CD4-positive, alpha-beta T cell treated with Interleukin-2 at 100 ng/mL for 4 hours (primary cell): ENCODE results near the gene INPP5A.
"Not testable (repeated sequence)": the region's sequence is repeated elsewhere in the genome, so short reads cannot be mapped to it uniquely, and the experiment has no call there.

Experiments used
- DNase-seq: peaks from one replicate; pipeline ENCODE4 v3.0.0-alpha.2; 2020; ENCODE audit warnings: low spot score

The INPP5A gene

DNA sequence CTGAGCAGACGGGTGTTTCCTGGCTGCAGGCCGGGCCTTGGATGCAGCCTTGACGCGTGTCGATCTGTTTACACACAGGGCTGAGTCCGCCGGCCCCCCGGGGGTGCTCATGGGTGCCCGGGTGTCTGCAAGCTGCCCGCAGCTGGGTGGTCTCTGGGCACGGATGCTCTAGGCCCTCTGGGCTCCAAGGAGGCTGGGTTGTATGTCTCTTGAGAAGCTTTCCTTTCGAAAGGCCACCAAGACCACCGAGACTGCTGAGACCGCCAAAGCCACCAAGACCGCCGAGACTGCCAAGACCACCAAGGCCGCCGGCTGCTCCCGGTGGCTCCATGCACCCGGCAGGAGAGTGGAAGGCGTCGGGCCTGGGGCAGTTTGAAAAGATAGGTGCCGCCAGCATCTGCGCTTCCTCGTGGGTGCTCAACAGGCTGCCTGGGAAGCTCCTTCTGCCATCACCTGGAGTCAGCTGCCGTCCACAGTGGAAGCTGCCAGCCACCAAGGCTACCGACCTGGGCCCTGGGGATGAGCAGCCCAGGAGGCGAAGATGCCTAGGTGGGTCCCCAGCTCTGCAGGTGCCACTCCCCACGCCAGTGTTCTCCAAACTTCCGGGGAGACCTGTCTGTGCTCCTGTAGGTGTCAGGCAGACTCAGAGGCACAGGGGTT lies 121.1 kb downstream of the INPP5A start:
- DNase-seq, result no peak

DNA sequence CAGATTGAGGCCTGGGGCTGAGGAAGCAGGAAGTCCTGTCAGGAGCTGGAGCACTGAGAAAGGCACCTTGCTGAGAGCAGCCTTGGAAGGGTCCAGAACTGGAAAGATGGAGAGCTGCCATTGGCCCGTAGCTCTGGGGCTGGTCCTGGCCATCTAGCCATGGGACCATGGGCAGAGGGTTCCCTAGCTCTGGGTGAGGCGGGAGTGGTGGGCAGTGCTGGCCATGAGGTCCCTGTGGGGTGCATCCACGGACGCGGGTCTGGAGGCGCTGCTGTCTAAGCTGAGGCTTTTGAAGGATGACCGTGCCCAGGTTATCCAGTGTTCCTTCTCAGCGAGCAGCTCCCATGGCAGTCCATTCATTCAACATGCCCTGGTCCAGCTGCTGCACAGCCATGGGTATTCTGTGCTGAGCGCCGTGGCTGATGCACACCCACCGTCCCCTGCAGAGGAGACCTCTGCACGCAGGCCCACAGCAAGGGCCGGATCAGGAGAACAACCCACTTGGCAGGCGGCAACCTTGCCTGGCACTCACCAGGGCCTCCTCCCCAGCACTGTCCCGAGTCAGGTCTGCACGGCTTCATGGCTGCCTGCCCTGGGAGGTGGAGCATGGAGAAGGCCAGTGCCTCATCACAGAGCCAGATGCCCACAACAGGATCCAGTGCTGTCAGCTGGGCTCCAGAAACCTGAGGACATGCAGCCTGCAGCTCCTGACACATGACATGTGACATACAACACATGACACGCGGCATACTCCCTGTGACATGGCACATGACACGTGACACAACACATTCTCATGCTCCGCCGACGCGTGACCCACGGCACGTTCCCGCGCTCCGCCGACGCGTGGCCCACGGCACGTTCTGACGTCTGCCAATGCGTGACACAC lies 121.9 kb downstream of the INPP5A start:
- no peak for DNase-seq

DNA sequence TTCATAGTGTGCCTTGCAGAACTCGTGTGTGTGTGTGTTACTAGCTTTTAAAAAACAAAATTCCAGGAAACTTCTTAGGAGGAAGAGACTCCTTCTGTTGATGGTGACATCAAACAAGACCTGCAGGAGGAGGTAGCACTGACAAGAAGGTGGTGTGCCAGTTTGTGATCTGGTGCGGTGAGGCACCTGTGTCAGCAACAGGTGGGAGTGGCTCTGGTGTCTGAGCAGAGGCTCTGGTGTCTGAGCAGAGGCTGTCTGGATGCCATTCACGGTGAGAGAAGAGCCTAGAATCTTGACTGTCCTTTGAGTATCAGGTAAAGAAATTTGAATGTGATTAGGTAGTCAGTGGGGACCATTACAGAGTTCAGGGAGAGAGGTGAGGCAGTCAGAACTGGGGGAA lies 122.8 kb downstream of the INPP5A start:
- DNase-seq, result no peak

DNA sequence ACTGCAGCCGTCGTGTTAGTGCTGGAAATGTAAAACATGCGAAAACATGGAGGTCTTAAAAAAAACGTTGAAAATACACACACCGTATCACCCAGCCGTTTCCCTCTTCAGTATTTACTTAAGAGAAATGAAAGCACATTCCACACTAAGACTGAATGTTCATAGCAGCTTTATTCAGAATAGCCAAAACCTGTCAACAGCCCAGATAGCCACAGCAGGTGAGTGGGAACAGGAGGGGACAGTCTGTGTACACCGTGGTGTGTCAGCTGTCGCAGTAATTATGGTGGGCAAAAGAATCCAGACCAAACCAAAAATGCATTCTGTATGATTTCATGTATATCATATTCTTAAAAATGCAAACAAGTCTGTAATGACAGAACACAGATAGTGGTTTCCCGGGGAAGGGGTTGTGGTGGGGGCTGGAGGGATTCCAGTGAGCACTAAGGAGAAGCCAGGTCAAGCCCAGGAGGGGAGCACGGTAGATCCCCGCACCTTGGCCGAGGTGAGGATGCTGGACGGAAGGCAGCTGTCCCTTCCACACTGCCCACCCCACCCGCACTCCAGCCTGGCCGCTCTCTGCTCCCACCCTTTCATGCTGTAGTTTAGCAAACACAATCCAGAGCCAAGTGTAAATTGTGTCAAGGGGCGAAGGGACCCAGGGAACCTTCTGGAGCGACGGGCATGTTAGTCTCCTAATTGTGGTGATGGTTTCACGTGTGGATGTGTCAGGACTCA lies 124.8 kb downstream of the INPP5A start:
- no peak for DNase-seq

DNA sequence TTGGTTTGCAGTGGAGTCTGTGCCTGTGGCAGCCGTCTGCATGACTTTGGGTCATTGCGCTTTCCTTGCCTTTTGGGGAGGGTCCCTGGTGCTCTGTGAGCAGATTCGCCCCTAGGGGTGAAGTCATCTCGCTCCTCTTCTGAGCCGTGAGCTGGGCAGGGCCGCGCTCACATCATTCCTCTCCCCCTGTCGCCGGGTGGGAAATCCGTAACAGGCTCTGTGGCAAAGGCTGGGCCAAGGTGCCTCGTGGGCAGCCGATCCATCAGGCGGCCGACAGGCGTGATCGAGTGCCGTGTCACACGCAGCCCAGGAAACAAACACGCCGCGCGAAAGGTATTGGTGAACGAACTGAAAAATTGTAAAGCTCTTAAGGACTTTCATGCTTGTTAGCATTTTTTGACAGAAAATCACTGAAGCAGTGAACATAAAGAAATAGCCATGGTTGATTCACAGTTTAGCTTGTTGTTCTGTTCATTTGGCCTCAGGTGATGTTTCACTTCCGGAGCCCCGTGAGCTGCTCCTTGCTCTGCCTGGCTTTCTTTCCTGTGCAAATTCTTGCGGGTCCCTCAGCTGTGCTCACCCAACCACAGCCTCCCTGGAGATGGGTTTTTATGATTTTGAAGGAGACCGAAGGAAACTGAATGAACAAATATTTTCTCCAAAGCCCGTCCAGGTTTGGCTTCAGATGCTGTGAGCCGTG lies 126.2 kb downstream of the INPP5A start:
- no peak for DNase-seq

DNA sequence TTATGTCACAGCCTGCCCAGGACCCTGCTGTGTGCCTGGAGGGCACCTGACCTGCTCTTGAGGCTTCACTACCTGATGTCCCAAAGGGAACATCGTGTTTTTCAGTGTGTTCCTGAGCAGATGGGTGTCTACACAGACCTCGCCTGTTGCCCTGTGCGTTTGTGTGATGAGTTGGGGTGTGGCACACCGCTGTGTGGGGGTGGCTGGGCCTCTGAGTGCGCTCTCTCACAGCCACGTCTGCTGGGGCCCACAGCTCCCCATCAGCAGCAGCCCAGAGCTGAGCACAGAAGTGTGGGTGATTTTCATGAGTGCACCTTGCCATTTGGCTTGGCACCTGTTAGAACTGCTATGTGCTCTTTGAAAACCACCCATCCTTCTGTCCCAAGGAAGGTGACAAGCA lies 126.8 kb downstream of the INPP5A start:
- no peak for DNase-seq

DNA sequence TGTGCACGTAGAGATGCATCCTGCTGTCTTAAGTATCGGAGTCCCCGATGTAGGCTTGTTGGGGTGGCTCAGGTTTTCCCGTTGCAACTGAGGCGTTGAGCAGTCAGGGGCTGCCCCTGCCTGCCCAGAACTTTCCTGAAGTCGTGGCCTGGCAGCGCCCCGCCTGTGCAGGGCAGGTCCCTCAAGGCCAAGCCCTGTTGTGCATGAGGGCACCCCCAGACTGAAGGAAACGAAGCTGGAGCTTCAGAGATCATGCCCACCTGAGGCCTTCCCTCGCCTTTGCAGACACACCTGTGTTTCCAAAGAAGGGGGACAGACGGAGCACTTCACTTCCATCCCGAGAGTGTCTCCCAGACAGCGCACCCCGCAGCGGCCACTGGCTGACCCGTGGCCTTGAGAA lies 127.3 kb downstream of the INPP5A start:
- no peak for DNase-seq

DNA sequence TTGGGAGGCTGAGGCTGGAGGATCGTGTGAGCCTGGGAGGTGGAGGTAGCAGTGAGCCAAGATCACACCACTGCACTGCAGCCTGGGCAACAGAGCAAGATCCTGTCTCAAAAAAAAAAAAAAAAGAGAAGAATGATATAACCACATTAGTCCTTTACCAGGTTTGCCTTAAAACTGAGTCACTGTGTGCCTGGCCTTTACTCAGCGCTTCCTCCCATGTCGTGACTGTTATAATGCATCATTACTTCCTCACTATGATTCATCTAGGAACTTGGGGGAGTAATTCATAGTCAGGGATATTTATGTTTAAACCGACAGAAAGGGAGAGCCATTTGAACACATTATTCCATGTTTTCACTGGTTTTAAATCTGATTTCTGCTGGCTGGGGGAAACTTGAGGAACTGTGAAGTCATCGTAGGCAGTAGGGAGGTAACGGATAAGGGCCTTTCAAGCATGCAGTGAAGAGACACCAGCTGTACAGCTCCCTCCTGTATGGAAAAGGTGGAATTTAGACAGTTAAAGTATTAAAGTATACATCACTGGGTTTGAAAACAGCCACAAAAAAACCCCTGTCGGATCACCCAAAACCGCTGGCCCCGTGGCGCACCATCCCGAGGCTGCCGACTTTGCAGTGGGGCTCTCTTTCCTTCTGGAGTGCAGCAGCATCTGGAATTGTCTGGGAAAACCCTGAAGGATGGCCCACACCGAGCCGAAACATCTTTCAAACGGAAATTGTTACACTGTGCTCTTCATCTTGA lies 128.5 kb downstream of the INPP5A start:
- DNase-seq, result peak; percentile 18

DNA sequence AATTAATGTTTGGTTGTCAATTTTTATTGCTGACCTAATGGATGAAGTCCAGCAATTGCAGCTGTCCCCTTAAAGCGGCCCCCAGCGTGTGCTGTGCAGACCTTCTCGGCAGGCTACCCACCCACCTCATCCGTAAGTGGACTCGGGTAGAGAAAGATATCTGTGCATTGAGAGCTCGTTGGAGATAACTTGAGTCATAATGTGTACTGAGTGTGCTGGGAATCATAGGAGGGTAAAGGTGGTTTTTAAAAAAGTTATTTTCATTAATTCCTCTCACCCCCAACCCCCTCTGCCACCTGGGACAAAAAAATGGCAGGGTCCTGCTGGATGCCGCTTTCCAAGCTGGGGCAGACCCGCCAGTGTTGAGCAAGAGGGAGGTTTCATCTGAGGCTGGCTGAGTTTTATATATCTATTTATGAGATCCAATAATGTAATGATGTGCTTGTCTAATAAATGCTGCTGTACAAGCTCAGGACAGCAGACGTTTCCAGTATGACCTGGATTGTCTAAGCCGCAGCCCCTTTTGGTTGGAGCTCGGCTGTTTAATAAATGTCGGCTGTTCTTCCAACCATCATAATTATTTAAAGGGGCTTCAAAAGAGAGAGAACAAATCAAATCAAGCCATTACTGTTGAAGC lies 129.2 kb downstream of the INPP5A start:
- no peak for DNase-seq

DNA sequence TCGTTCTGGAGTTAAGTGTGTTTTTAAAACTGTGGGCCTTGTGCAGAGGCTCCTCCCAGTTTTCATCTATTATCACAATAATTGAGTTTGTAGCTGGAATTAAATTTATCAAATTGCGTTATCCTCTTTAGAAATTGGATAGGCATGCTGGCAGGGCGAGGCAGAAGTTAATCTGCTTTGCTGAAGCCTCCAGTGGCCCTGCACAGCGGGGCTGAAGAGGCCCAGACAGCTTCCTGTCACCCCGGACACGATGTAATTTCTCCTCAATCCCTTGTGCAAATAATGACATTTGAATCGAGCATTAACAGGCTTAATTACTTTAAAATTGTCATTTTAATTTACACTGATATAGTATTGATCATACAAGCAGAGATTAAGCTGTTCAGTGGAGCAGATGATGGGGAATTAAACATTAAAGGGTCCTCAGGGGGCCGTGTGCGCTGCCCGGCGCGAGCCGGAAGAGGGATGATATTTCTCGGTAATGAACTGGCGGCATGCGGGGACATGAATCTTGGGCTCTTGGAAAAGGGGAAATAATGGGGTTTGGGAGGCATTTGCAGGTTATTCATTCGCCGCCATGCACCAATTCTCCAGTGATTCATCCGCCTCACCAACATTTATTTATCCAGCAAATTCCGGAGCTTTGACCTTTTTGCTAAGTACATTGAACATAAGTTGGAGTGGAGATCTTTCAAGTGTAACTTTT lies 129.9 kb downstream of the INPP5A start:
- no peak for DNase-seq

DNA sequence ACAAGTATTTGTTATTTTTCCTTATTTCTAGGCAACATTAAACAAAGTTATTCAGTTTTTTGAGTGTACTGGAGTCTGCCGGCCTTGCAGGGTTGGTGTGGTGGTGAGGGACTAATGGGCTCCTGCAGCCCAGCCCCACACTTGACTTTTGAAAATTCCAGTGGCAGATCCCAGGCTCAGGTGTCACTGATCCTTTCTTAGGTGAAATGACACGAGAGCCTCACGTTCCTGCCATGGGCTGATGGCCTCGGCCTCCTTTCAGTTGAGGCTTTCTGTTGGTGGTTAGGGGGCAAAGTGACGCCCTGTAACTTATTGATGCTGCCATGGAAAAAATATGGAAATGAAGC lies 130.4 kb downstream of the INPP5A start:
- DNase-seq, result no peak

DNA sequence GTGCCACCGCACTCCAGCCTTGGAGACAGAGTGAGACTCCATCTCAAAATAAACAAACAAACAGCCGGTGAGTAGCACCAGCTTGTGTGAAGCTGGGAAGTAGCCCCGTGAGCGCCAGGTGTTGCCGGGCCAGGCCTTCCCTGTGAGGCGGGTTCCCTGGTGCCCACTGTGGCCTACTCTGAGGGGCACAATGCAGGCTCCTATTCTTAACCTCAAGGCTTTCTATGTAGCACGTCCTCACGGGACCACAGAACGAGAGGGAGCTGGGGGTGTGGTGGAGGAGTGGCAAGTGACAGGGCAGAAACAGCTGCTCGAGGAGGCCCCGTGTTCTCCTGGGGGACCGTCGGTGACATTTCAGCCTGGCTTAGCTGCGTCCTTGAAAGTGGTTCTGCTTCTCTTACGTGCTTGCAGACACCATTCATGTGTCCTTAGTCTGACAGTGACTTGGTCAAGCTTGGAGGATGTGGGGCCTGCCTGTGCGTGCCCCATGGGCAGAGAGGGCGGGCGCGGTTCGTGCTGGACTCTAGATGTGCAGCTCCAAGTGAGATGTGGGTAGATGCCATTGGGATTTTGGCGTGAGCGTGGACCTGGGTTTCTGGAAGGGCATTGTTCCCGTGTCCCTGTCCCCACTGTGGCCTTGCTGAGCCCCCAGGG lies 131.7 kb downstream of the INPP5A start:
- DNase-seq, result no peak

DNA sequence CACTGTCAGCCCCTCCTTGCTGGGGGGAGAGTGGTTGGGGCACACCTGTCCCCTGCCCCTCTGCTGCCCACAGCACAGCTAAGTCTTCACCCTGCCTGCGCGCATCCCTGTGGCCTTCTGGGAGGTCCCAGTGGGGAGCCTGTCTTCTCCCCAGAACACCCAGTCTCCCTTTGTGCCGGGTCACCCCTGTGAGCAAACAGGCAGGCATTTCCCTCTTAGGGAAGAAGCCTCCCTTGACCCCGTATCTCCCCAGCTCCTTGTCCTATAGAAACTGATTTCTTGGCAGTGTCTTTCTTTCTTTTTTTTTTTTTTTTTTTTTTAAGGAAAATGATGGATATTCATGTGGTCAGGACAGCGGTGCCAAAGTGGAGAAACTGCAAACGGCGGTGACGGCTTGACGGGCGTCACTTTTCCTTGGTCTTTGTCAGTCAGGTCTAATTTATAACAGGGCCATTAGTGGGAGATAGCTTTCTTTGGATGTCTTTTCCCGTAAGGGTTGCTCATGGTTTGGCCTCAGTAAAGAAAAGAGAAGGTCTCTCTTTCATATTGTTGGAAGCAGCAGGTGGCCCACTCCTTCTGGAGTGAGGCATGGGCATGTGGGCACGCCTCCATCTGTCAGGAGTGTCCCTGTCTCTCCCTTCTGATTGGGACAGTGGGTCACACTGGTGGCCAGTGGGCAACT lies 133.1 kb downstream of the INPP5A start:
- no peak for DNase-seq

DNA sequence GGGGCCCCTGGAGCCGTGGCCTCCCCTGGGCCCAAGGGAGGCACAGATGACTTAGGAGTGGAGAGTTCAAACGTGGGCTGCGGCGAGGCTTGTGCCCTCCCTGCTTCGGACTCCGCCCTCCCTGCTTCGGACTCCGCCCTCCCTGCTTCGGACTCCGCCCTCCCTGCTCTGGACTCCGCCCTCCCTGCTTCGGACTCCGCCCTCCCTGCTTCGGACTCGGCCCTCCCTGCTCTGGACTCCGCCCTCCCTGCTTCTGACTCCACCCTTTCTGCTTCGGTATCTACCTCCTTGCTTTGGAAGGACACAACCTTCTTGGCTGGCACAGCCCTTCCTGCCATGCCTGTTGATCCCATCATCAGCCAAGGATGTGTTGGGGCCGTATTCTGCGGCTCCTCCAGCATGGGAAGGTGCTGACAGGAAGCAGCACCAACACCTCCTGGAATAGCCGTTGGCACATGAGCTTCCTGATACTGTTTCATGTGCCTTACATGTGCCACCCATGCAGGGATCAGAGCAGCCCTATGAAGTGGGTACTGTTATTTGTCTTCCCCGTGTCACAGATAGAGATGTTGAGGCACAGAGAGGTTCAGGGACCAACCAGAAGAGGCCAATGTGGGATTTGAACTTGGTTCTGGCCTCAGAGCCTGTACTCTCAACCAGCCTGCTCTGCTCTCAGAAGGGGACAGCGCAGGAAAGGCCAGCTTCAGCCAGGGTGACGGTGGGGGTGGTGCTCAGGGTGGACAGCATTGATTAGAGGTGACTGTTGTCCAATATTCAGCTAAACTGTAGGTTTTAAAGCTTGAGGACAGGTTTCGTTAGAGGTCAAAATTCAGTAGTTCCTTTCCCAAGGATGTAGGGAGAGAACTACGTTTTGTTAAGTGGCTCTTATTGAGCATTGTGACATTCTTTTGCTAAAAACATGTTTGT lies 133.9 kb downstream of the INPP5A start:
- no peak for DNase-seq

DNA sequence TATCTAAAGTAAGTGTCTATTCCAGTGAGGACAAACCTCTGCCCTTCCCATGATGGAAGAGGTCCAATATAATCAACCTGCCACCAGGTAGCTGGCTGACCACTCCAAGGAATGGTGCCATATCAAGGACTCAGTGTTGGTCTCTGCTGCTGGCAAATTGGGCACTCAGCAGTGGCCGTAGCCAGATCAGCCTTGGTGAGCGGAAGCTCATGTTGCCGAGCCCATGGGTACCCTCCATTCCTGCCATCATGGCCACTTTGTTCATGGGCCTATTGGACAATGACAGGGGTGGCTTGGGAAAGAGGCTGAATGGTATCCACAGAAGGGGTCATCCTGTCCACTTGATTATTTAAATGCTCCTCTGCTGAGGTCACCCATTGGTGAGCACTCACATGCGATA lies 136.2 kb downstream of the INPP5A start:
- DNase-seq, result not testable (repeated sequence)

DNA sequence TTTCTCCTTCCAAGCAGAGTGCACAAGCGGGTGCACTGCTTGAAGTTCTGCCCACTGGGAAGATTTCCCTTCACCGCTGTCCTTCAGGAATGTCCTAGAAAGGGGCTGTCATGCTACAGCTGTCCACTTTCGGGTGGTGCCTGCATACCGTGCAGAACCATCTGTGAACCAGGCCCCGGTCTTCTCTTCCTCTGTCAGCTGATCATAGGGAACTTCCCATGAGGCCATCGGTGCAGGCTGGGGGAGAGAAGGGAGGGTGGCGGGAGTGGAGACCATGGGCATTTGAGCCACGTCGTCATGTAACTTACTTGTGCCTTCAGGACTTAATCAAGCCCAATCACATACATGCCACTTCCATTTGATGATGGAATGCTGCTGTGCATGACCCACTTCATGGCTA lies 136.7 kb downstream of the INPP5A start:
- no peak for DNase-seq

DNA sequence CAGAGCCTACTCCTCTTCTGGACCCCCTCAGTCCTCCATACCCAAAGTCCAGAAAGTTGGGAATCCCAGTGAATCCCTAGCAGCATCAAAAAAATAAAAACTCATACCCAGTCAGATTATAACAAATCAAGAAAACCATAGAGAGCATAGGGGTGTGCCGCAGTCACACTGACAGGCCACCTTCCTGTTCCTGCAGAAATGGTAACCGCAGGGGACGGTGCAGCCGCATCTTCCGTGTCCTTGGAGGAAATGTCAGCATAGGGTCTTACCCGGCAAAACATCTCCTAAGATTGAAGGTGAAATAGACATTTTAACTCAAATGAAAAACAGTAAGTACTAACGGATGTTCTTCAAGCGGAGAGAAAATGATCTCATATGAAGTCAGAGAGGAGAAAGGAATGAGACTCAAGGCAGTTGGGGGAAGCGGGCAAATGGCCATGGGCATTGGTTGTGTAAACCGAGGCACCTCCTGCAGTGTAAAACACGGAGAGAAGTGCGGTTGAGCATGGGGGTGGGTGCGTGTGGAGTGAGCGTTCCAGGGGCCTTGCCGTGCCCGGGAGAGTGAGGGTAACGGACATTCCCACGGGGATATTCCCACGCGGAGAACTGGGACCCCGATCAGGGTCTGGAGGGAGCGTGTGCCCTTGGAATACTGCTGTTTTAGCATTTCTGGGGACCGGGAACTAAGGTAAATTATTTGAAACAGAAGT lies 137.6 kb downstream of the INPP5A start:
- no peak for DNase-seq
